GM12878 (cell line): ENCODE data around the gene RUFY3. TPM values are rescaled to one million over a fixed set of nuclear protein-coding genes. Genes with fewer than 3 reads are reported as not detected.
A peak's percentile ranks its signal among the peaks of the same experiment; 100 is the strongest.

Experiments used
- ATF2 ChIP-seq: IDR thresholded peaks from 2 replicates; pipeline ENCODE4 v1.6.1; 2012; ENCODE audit warnings: low read length, inconsistent platforms
- ATF3 ChIP-seq: IDR thresholded peaks from 2 replicates; pipeline ENCODE4 v1.6.1; 2011; ENCODE audit warnings: low read depth, mild to moderate bottlenecking, low read length, moderate library complexity, borderline replicate concordance; ENCODE audit errors: extremely low read depth
- BCL11A ChIP-seq: IDR thresholded peaks from 2 replicates; pipeline ENCODE4 v1.6.1; 2011; ENCODE audit warnings: low read depth, low read length
- CBFB ChIP-seq: IDR thresholded peaks from 2 replicates; pipeline ENCODE4 v1.6.1; 2016; ENCODE audit warnings: antibody characterized with exemption, low read depth
- CEBPZ ChIP-seq: fragments of 150-350 bp; IDR thresholded peaks from 2 replicates; pipeline ENCODE4 v1.6.1; 2016; ENCODE audit warnings: low read depth, low read length
- EED ChIP-seq: sonication (generic); IDR thresholded peaks from 2 replicates; pipeline ENCODE4 v1.6.1; 2016; ENCODE audit warnings: antibody characterized with exemption, low read depth
- EP300 ChIP-seq, 2 experiments: fragments of 150-350 bp in 1 of 2; IDR thresholded peaks; 2 replicates each; pipeline ENCODE4 v1.6.1; 2011 to 2012; ENCODE audit warnings: low read depth in 2 of 2, low read length in 2 of 2, borderline replicate concordance in 1 of 2, improper control_type of control experiment in 1 of 2, inconsistent platforms in 1 of 2; ENCODE audit not compliant: control insufficient read depth in 1 of 2
- FOXM1 ChIP-seq: IDR thresholded peaks from 2 replicates; pipeline ENCODE4 v1.6.1; 2012; ENCODE audit warnings: low read depth, mild to moderate bottlenecking, inconsistent platforms, low read length, moderate library complexity
- IKZF1 ChIP-seq: fragments of 450-650 bp; conservative IDR thresholded peaks from 2 replicates; pipeline ENCODE4 v1.6.1; 2017; ENCODE audit warnings: antibody characterized with exemption, mild to moderate bottlenecking
- KAT2A ChIP-seq: conservative IDR thresholded peaks from 2 replicates; pipeline ENCODE4 v1.6.1; 2011; ENCODE audit warnings: low read depth, low read length; ENCODE audit not compliant: control insufficient read depth
- LARP7 ChIP-seq: fragments of 450-650 bp; IDR thresholded peaks from 2 replicates; pipeline ENCODE4 v1.6.1; 2017; ENCODE audit warnings: mild to moderate bottlenecking
- NR2C1 ChIP-seq: fragments of 450-650 bp; IDR thresholded peaks from 2 replicates; pipeline ENCODE4 v1.6.1; 2017; ENCODE audit warnings: antibody characterized with exemption, mild to moderate bottlenecking, moderate library complexity
- NRF1 ChIP-seq: conservative IDR thresholded peaks from 2 replicates; pipeline ENCODE4 v1.6.1; 2011; ENCODE audit warnings: mild to moderate bottlenecking, low read depth, low read length, improper control_type of control experiment
- RBBP5 ChIP-seq: fragments of 200-600 bp; sonication (generic); conservative IDR thresholded peaks from 2 replicates; pipeline ENCODE4 v1.6.1; 2016
- SMARCA5 ChIP-seq: fragments of 450-650 bp; IDR thresholded peaks from 2 replicates; pipeline ENCODE4 v1.6.1; 2017; ENCODE audit warnings: mild to moderate bottlenecking
- SREBF2 ChIP-seq: IDR thresholded peaks from 2 replicates; pipeline ENCODE4 v1.6.1; 2012; ENCODE audit warnings: mild to moderate bottlenecking, low read length
- SRF ChIP-seq, 2 experiments: IDR thresholded peaks; 2 replicates each; pipeline ENCODE4 v1.6.1; 2011; ENCODE audit warnings: low read depth in 2 of 2, low read length in 2 of 2, mild to moderate bottlenecking in 1 of 2, moderate library complexity in 1 of 2
- STAT3 ChIP-seq: IDR thresholded peaks from 2 replicates; pipeline ENCODE4 v1.6.1; 2011; ENCODE audit warnings: low read depth, low read length, improper control_type of control experiment
- TCF7 ChIP-seq: IDR thresholded peaks from 2 replicates; pipeline ENCODE4 v1.6.1; 2014; ENCODE audit warnings: antibody characterized with exemption, borderline replicate concordance
- USF2 ChIP-seq: IDR thresholded peaks from 2 replicates; pipeline ENCODE4 v1.6.1; 2011; ENCODE audit warnings: low read depth, low read length, improper control_type of control experiment, borderline replicate concordance
- ZBED1 ChIP-seq: IDR thresholded peaks from 2 replicates; pipeline ENCODE4 v1.6.1; 2016; ENCODE audit warnings: borderline replicate concordance
- ZNF622 ChIP-seq: fragments of 450-650 bp; IDR thresholded peaks from 2 replicates; pipeline ENCODE4 v1.6.1; 2017; ENCODE audit warnings: mild to moderate bottlenecking, inconsistent platforms
- polyA plus RNA-seq, 11 experiments: library from polyadenylated mRNA; depleted of rRNA in 4 of 11; unstranded in 6 of 11; stranded (reverse) in 5 of 11; fragments of >200 nt; fragmentation: Nextera tagmentation in 4 of 11; fragmentation: Illumina TruSeq in 1 of 11; extraction: Ambion mirVana in 4 of 11; extraction: Trizol in 1 of 11; gene quantifications; 1 replicate in 1 of 11; 2 replicates in 10 of 11; pipeline versions ENCODE4 v1.2.1 to v1.2.3, GENCODE V29; 2011 to 2016; ENCODE audit warnings: inconsistent platforms in 2 of 11, missing spikeins in 2 of 11, low read depth in 1 of 11
- total RNA-seq, 4 experiments: library from RNA; depleted of rRNA in 3 of 4; stranded (reverse); fragments of >200 nt in 3 of 4; fragmentation: Illumina TruSeq in 1 of 4; extraction: Trizol in 1 of 4; gene quantifications; 2 replicates each; pipeline versions ENCODE4 v1.2.1 to v1.2.3, GENCODE V29; 2013 to 2021

The RUFY3 gene
- total and polyA plus RNA-seq, 10 of the 15 experiments (the other 5 are each of a cell fraction or from before 2014, with no cell fraction given), result 5.1 to 28.3 (median 13.1) TPM

GRCh38 chr4:70687821-70688794 lies 33.7 kb upstream of the RUFY3 start, which contains the start of gene UTP3 (continued):
- TF ChIP-seq USF2 (no peak; the same call in 1 of the 2 replicates), SMARCA5 (peak; percentile 96), NR2C1 (peak; percentile 79), BCL11A (no peak), FOXM1 (peak; percentile 63; the same call in 1 of the 2 replicates), STAT3 (no peak), IKZF1 (peak; percentile 97), SREBF2 (no peak; the same call in 1 of the 2 replicates), TCF7 (peak; percentile 71; the same call in 1 of the 2 replicates), ZNF622 (no peak), KAT2A (no peak), ZBED1 (0 out of 2 replicates have a peak, but pooled peaks have one; percentile 9), ATF2 (peak; percentile 33; the same call in 1 of the 2 replicates), CEBPZ (no peak), RBBP5 (no peak), EED (peak; percentile 81), LARP7 (no peak), NRF1 (no peak), EP300 (IDR thresholded peaks at IDR 0.05; ENCODE audit: borderline replicate concordance in 1 of 2, control insufficient read depth in 1 of 2, low read depth in 2 of 2, low read length in 2 of 2) (no peak; a peak in 1 of 4 replicates), SRF (IDR thresholded peaks at IDR 0.05; ENCODE audit: low read depth in 2 of 2, low read length in 2 of 2) (peak in 1 of 2 experiments; percentile 81; a peak in 2 of 4 replicates), CBFB (no peak; the same call in 1 of the 2 replicates), ATF3 (no peak; the same call in 1 of the 2 replicates)
